Esophagus squamous epithelium (tissue), 5 donors: ENCODE measurements around the gene FARP2. TPM values are rescaled to one million over a fixed set of nuclear protein-coding genes. Genes with fewer than 3 reads are reported as not detected.

Experiments
- DNase-seq: peaks from one replicate; lab custom pipeline; 2025; lab: John Stamatoyannopoulos, UW
- H3K27ac ChIP-seq, 4 donors: fragments of 200-600 bp; sonication (generic); one replicate each; pipeline ENCODE4 v1.5.1; 2016 to 2019; ENCODE audit warnings: mild to moderate bottlenecking in 1 of 4
- H3K27me3 ChIP-seq, 4 donors: fragments of 200-600 bp; sonication (generic); 1 replicate in 3 of 4; 2 replicates in 1 of 4; pipeline versions ENCODE4 v1.5.1 to v1.6.0; 2017 to 2021; ENCODE audit warnings: antibody characterized with exemption in 1 of 4
- H3K36me3 ChIP-seq, 3 donors: fragments of 200-600 bp; sonication (generic); one replicate each; pipeline ENCODE4 v1.5.1; 2016 to 2019
- H3K4me1 ChIP-seq, 3 donors: fragments of 200-600 bp; sonication (generic); one replicate each; pipeline ENCODE4 v1.5.1; 2017 to 2019
- H3K4me3 ChIP-seq, 4 donors: fragments of 200-600 bp; sonication (generic); 1 replicate in 3 of 4; 2 replicates in 1 of 4; pipeline ENCODE4 v1.5.1; 2016 to 2019; ENCODE audit warnings: mild to moderate bottlenecking in 2 of 4, moderate library complexity in 1 of 4
- H3K9me3 ChIP-seq, 3 donors: fragments of 200-600 bp; sonication (generic); one replicate each; pipeline ENCODE4 v1.5.1; 2016 to 2019
- POLR2A ChIP-seq, 4 donors: fragments of 450-650 bp; IDR thresholded peaks; one replicate each; pipeline ENCODE4 v1.6.1; 2017; ENCODE audit warnings: antibody characterized with exemption in 4 of 4, mild to moderate bottlenecking in 4 of 4, moderate library complexity in 3 of 4
- WGBS, 2 donors: methylation state at CpG; one replicate each; pipeline ENCODE4 v1.1.5; 2018; 5-methylcytosine and 5-hydroxymethylcytosine counted together
- intact Hi-C: fragments of 100-400 bp; cut with DNase I; formaldehyde crosslinking; loops from one replicate; pipeline ENCODE4 v1.15.0; 2022
- total RNA-seq, 4 donors: library from RNA; depleted of rRNA; stranded (reverse); fragments of >200 nt; gene quantifications; one replicate each; pipeline ENCODE4 v1.1.0, GENCODE V29; 2016
- TF ChIP-seq, protein P1 (sequence below), 6 experiments: fragments of 450-650 bp in 4 of 6; fragments of 200-600 bp in 2 of 6; sonication (generic) in 2 of 6; IDR thresholded peaks; one replicate each; pipeline ENCODE4 v1.5.1; 2016 to 2019; ENCODE audit warnings: antibody characterized with exemption in 6 of 6, mild to moderate bottlenecking in 4 of 6, moderate library complexity in 4 of 6
- donor health status: DM: yes; HTN: yes; CAD: no.

Gene FARP2
- total RNA-seq, 4 donors from 2014 or later: 20.8 to 41.8 (median 37.1) TPM

DNA sequence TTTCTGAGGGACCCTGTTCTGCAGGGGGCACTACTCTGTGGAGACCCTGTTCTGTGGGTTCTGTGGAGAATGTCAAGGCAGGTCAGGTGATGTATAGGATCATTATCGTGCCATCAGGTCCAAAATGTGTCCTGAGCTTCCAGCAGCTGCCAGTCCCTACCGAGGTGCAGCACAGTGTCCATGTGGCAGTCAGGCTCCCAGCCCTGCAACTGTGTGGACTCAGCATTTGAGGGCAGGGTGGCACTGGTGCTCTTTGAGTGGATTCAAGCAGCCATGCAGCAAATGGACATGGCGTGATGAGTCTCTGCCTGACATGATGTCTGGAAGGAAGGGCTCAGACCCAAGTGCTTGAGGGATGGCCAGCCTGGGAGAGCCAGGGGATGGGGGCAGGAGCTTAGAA lies 117.3 kb downstream of the FARP2 start:
- TF ChIP-seq, protein P1, sequence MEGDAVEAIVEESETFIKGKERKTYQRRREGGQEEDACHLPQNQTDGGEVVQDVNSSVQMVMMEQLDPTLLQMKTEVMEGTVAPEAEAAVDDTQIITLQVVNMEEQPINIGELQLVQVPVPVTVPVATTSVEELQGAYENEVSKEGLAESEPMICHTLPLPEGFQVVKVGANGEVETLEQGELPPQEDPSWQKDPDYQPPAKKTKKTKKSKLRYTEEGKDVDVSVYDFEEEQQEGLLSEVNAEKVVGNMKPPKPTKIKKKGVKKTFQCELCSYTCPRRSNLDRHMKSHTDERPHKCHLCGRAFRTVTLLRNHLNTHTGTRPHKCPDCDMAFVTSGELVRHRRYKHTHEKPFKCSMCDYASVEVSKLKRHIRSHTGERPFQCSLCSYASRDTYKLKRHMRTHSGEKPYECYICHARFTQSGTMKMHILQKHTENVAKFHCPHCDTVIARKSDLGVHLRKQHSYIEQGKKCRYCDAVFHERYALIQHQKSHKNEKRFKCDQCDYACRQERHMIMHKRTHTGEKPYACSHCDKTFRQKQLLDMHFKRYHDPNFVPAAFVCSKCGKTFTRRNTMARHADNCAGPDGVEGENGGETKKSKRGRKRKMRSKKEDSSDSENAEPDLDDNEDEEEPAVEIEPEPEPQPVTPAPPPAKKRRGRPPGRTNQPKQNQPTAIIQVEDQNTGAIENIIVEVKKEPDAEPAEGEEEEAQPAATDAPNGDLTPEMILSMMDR (IDR thresholded peaks at IDR 0.05): no peak
- no peak for TF ChIP-seq POLR2A (IDR thresholded peaks at IDR 0.05)
- 76% methylated on average over 2 of the region's 3 CpGs; no CpG with 5 or more reads in 1 of the 2 donors for WGBS, 2 donors
- H3K27ac ChIP-seq: no peak overlapping the region
- no peaks in the 10 kb centered on the region for H3K4me1 ChIP-seq
- H3K36me3 ChIP-seq: peaks cover 0 to 57% (median 0%) of the 10 kb centered on the region in 3 donors
- H3K4me3 ChIP-seq: no peak overlapping the region
- no peak for DNase-seq
- no peaks in the 10 kb centered on the region for H3K27me3 ChIP-seq
- intact Hi-C loops: no loop called here
- no peaks in the 10 kb centered on the region for H3K9me3 ChIP-seq

GRCh38 chr2:241475267-241475666 lies 119.2 kb downstream of the FARP2 start:
- WGBS, 2 donors: 100% methylated on average over 2 of the region's 3 CpGs; no CpG with 5 or more reads in 1 of the 2 donors
- no peak overlapping the region for H3K4me3 ChIP-seq
- peaks cover 0 to 63% (median 4%) of the 10 kb centered on the region in 3 donors for H3K36me3 ChIP-seq
- H3K27me3 ChIP-seq: no peaks in the 10 kb centered on the region
- intact Hi-C loops: no loop called here
- DNase-seq: no peak
- no peaks in the 10 kb centered on the region for H3K9me3 ChIP-seq
- no peak overlapping the region for H3K27ac ChIP-seq
- no peaks in the 10 kb centered on the region for H3K4me1 ChIP-seq
- TF ChIP-seq, protein P1 (IDR thresholded peaks at IDR 0.05): no peak
- TF ChIP-seq POLR2A (IDR thresholded peaks at IDR 0.05): no peak

GRCh38 chr2:241478166-241478565 lies 122.1 kb downstream of the FARP2 start:
- H3K27ac ChIP-seq: no peak overlapping the region
- TF ChIP-seq, protein P1 (IDR thresholded peaks at IDR 0.05): no peak
- no peak for TF ChIP-seq POLR2A (IDR thresholded peaks at IDR 0.05)
- peaks cover 4 to 55% (median 4%) of the 10 kb centered on the region in 3 donors for H3K36me3 ChIP-seq
- no peak overlapping the region for H3K4me3 ChIP-seq
- no peaks in the 10 kb centered on the region for H3K9me3 ChIP-seq
- 84 to 90% methylated on average over 2 to 6 of the region's 8 CpGs for WGBS, 2 donors
- no peak for DNase-seq
- no peaks in the 10 kb centered on the region for H3K4me1 ChIP-seq
- H3K27me3 ChIP-seq: no peaks in the 10 kb centered on the region
- intact Hi-C loops: no loop called here

- WGBS, 2 donors: 91 to 93% methylated on average over 15 to 18 of the region's 18 CpGs
- Histone ChIP-seq H3K9me3 (no peaks in the 10 kb centered on the region), H3K4me1 (no peaks in the 10 kb centered on the region), H3K27ac (no peak overlapping the region), H3K27me3 (no peaks in the 10 kb centered on the region), H3K36me3 (peaks cover 4 to 66% (median 4%) of the 10 kb centered on the region in 3 donors), H3K4me3 (no peak overlapping the region)
- TF ChIP-seq, protein P1 (IDR thresholded peaks at IDR 0.05): no peak
- TF ChIP-seq POLR2A (IDR thresholded peaks at IDR 0.05): no peak
- intact Hi-C loops: no loop called here
- DNase-seq: no peak
These were observed 123.2 kb downstream of the FARP2 start for GRCh38 chr2:241479026-241479898.

DNA sequence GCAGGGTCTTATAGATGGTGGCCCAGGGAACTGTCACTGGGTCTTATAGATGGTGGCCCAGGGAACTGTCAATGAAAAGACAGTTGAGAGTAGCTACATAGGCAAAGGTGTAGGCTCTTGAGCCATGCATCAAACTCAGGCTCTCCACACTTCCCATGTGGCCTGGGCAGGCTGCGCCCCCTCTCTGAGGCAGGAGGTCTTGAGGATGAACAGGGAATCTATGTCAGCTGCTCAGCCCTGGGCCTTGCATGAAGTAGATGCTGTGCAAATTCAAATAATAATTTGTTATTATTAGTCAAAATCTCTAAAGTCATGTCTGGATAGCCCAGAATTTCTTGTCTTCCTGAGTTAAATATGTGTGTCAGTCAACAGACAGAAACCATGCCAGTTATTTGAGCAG lies 125.6 kb downstream of the FARP2 start:
- H3K9me3 ChIP-seq: no peaks in the 10 kb centered on the region
- H3K36me3 ChIP-seq: peaks cover 4 to 56% (median 4%) of the 10 kb centered on the region in 3 donors
- 100% methylated on average over 1 of the region's 1 CpG for WGBS, 2 donors
- TF ChIP-seq POLR2A (IDR thresholded peaks at IDR 0.05): no peak
- TF ChIP-seq, protein P1 (IDR thresholded peaks at IDR 0.05): no peak
- intact Hi-C loops: no loop called here
- no peak for DNase-seq
- H3K4me1 ChIP-seq: no peaks in the 10 kb centered on the region
- no peak overlapping the region for H3K4me3 ChIP-seq
- H3K27me3 ChIP-seq: no peaks in the 10 kb centered on the region
- H3K27ac ChIP-seq: no peak overlapping the region
